Ovary (tissue), 3 donors: ENCODE results near the gene EBF3.

Source experiments
- EP300 ChIP-seq: sonication (generic); formaldehyde crosslinking; IDR thresholded peaks from one replicate; pipeline ENCODE4 v1.6.1; 2017; ENCODE audit warnings: antibody characterized with exemption
- POLR2A ChIP-seq: fragments of 450-650 bp; IDR thresholded peaks from one replicate; pipeline ENCODE4 v1.6.1; 2017; ENCODE audit warnings: antibody characterized with exemption, mild to moderate bottlenecking, moderate library complexity
- TF ChIP-seq, protein P1 (sequence below), 3 donors: fragments of 450-650 bp in 2 of 3; fragments of 200-600 bp in 1 of 3; IDR thresholded peaks; one replicate each; pipeline versions ENCODE4 v1.5.1 to v1.8.0; 2016 to 2022; ENCODE audit warnings: antibody characterized with exemption in 3 of 3, mild to moderate bottlenecking in 1 of 3
- donor health status: DM: no; HTN: no; CAD: no.

DNA sequence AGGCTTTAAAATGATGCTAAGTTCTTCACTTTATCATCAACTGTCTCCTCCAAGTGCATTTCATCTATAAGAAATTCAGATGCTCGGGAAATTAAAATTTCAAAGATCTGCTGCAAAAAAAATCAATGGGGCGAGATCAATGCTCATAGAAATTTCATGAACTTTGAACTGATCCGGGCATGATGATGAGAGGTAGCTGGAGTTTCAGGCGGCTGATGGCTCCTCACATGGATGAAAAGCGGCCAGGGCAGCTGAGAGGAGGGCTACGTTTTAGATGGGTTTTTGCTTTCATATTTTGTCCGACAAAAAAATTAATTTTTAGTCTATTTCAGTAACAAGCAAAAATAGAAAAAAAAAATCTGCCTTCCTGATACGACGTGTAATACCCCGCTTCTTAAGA, 109.9 kb downstream of the EBF3 start:
- TF ChIP-seq, protein P1, sequence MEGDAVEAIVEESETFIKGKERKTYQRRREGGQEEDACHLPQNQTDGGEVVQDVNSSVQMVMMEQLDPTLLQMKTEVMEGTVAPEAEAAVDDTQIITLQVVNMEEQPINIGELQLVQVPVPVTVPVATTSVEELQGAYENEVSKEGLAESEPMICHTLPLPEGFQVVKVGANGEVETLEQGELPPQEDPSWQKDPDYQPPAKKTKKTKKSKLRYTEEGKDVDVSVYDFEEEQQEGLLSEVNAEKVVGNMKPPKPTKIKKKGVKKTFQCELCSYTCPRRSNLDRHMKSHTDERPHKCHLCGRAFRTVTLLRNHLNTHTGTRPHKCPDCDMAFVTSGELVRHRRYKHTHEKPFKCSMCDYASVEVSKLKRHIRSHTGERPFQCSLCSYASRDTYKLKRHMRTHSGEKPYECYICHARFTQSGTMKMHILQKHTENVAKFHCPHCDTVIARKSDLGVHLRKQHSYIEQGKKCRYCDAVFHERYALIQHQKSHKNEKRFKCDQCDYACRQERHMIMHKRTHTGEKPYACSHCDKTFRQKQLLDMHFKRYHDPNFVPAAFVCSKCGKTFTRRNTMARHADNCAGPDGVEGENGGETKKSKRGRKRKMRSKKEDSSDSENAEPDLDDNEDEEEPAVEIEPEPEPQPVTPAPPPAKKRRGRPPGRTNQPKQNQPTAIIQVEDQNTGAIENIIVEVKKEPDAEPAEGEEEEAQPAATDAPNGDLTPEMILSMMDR (IDR thresholded peaks at IDR 0.05), result no peak
- no peak for TF ChIP-seq POLR2A
- no peak for TF ChIP-seq EP300
